GM18505 (cell line): ENCODE results near the gene SLC66A2.
"Not testable (repeated sequence)": the region's sequence is repeated elsewhere in the genome, so short reads cannot be mapped to it uniquely, and the experiment has no call there.

ENCODE experiments used
- ATAC-seq: cut with Tn5 transposase; IDR thresholded peaks from one replicate; pipeline ENCODE4 v1.9.1; 2021; ENCODE audit not compliant: unreplicated experiment
- POLR2A ChIP-seq: IDR thresholded peaks from 4 replicates; pipeline ENCODE4 v1.6.1; 2011; ENCODE audit warnings: borderline replicate concordance; ENCODE audit not compliant: insufficient read depth, insufficient read length; ENCODE audit errors: extremely low read depth

SLC66A2 gene

DNA sequence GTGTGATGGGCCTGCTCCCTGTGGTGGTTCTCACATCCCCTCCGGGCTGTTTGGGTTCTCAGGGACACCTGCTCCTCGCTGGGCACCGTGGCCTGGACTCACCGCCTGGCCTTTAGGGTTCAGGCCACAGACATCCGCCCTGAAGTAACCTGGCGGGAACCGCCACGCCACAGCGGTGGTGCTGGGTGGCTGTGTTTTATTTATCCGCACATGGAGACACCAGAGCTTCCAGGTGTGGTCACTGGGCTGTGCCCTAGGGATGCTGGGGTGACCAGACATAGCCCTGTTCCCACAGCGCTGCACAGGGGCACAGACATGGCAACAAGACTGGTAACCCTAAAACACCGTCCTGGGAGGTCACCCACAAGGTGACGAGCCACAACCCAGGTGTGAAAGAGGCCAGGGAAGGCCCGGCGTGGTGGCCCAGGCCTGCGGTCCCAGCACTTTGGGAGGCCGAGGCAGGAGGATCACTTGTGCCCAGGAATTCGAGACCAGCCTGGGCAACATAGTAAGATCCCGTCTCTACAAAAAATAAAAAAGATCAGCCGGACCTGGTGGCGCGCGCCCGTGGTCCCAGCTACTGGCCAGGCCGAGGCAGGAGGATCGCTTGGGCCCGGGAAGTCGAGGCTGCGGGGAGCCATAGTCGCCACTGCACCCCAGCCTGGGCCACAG is 12.3 kb upstream of the SLC66A2 start:
- ATAC-seq, result no peak
- no peak for TF ChIP-seq POLR2A

- ATAC-seq, result peak; percentile 48
- no peak for TF ChIP-seq POLR2A
These were observed 11.6 kb upstream of the SLC66A2 start for GRCh38 chr18:79962835-79963657.

DNA sequence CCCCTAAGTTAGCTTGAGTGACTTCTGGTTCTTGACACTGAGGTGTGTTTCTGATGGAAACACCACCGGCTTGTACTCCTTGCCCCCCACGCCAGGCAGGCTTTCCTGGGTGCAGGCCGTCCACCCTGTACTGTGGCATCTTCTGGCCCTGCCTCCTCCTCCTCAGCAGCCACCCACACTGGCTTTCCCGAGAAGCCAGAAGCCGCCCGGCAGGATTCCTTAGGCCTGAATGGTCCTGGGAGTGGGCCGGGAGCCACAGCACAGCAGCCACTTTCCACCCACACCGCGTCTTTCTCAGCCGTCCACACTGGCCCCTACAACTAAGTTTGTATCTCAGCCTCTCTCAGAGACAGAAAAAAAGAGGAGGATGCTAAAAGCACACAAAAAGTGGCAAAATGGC is 10.9 kb upstream of the SLC66A2 start:
- TF ChIP-seq POLR2A, result no peak
- no peak for ATAC-seq

- no peak for ATAC-seq
These were observed 10.3 kb upstream of the SLC66A2 start for GRCh38 chr18:79961527-79962291.

DNA sequence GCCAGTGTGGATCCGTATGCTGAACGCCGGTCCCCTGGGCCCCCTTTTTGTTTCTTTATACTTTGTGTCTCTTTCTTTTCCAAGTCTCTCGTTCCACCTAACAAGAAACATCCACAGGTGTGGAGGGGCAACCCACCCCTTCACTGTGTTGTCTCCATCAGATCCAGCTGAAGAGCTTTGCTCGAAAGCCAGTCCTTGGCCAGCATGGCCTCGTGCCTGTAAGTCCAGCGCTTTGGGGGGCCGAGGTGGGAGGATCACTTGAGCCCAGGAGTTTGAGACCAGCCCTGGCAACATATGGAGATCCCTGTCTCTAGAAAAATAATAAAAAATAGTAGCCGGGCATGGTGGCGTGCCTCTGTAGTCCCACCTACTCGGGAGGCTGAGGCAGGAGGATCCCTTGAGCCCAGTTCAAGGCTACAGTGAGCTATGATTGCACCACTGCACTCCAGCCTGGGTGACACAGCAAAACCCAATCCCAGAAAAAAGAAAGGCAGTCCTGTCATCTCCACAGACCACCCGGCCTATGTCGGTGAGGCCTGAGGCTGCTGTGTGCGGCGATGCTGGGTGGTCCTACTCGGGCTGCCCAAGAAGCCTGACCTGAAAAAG is 9.6 kb upstream of the SLC66A2 start:
- no peak for ATAC-seq
- TF ChIP-seq POLR2A, result no peak

More at GRCh38 chr18:79961527-79962291, 10.3 kb upstream of the SLC66A2 start:
- no peak for TF ChIP-seq POLR2A

- ATAC-seq, result not testable (repeated sequence)
These were observed 8.8 kb upstream of the SLC66A2 start for GRCh38 chr18:79960161-79960801.

DNA sequence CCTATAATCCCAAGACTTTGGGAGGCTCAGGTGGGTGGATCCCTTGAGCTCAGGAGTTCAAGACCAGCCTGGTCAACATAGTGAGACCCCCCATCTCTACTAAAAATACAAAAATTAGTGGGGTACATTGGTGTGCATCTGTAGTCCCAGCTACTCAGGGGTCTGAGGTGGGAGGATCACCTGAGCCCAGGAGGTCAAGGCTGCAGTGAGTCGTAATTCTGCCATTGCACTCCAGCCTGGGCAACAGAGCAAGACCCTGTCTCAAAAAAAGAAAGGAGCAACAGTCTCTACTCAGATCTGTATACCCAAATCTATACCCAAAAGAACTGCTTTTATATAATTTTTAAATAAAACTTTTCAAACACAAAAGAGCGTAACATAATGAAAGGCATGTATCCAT is 7.5 kb upstream of the SLC66A2 start:
- no peak for TF ChIP-seq POLR2A
- ATAC-seq, result no peak

- no peak for ATAC-seq
- no peak for TF ChIP-seq POLR2A
These were observed 4.8 kb upstream of the SLC66A2 start for GRCh38 chr18:79956276-79956675.

GRCh38 chr18:79955302-79956075 is 4.0 kb upstream of the SLC66A2 start:
- no peak for ATAC-seq
- TF ChIP-seq POLR2A, result no peak

DNA sequence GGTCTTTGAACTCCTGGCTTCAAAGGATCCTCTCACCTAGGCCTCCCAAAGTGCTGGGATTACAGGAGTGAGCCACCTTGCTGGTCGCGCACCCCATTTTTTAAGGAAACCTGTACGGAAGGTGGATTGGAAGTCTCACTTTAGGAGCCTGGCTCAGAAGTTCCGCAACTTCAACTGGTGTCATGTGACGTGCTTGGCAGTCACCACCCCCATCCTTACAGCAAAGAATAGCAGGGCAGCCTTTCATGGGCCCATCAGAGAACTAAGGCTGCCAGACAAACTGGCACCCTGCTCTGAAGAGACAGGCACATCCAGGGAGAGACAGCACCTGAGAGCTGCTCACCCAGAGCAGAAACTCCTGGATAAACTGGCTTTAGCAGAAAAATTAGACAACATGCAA is 3.3 kb upstream of the SLC66A2 start:
- no peak for TF ChIP-seq POLR2A
- ATAC-seq, result no peak

GRCh38 chr18:79953971-79954651 is 2.7 kb upstream of the SLC66A2 start:
- no peak for ATAC-seq

GRCh38 chr18:79952996-79953559 is 1.6 kb upstream of the SLC66A2 start:
- no peak for ATAC-seq
- no peak for TF ChIP-seq POLR2A

More at GRCh38 chr18:79953971-79954651, 2.7 kb upstream of the SLC66A2 start:
- no peak for TF ChIP-seq POLR2A

- ATAC-seq, result no peak
- no peak for TF ChIP-seq POLR2A
These were observed 1.1 kb upstream of the SLC66A2 start for GRCh38 chr18:79952456-79952995.
